Heart left ventricle (tissue), 16 donors: Measurements from ENCODE around the gene SNCG. TPM values are rescaled to one million over a fixed set of nuclear protein-coding genes. Genes with fewer than 3 reads are reported as not detected.
A peak's percentile ranks its signal among the peaks of the same experiment; 100 is the strongest.

ENCODE experiments used
- ATAC-seq, 4 donors: fragments of 200-7000 bp; cut with Tn5 transposase; one replicate each; pipeline ENCODE4 v1.9.1; 2020 to 2022; ENCODE audit warnings: moderate library complexity in 4 of 4, mild to moderate bottlenecking in 3 of 4, moderate number of reproducible peaks in 1 of 4
- DNase-seq, 5 donors: peaks; one replicate each; pipeline ENCODE4 v3.0.0-alpha.2; 2020
- H3K27ac ChIP-seq, 12 donors: fragments of 200-600 bp; sonication (generic) in 4 of 12; one replicate each; pipeline versions ENCODE4 v1.5.0 to v1.8.0; 2016 to 2022; ENCODE audit warnings: mild to moderate bottlenecking in 2 of 12
- H3K27me3 ChIP-seq, 9 donors: fragments of 200-600 bp; sonication (generic) in 2 of 9; one replicate each; pipeline versions ENCODE4 v1.5.1 to v1.8.0; 2016 to 2022; ENCODE audit warnings: mild to moderate bottlenecking in 3 of 9
- H3K36me3 ChIP-seq, 9 donors: fragments of 200-600 bp; sonication (generic) in 2 of 9; one replicate each; pipeline versions ENCODE4 v1.5.0 to v1.8.0; 2018 to 2022; ENCODE audit warnings: mild to moderate bottlenecking in 2 of 9
- H3K4me1 ChIP-seq, 12 donors: fragments of 200-600 bp; sonication (generic) in 4 of 12; one replicate each; pipeline versions ENCODE4 v1.5.0 to v1.8.0; 2016 to 2022; ENCODE audit warnings: mild to moderate bottlenecking in 3 of 12
- H3K4me3 ChIP-seq, 12 donors: fragments of 200-600 bp; sonication (generic) in 4 of 12; one replicate each; pipeline versions ENCODE4 v1.5.0 to v1.8.0; 2017 to 2022; ENCODE audit warnings: mild to moderate bottlenecking in 9 of 12, moderate library complexity in 4 of 12
- H3K9me3 ChIP-seq, 12 donors: fragments of 200-600 bp; sonication (generic) in 4 of 12; one replicate each; pipeline versions ENCODE4 v1.5.0 to v1.8.0; 2016 to 2022; ENCODE audit warnings: mild to moderate bottlenecking in 1 of 12
- CTCF ChIP-seq, 12 donors: fragments of 200-600 bp; sonication (generic) in 4 of 12; IDR thresholded peaks; one replicate each; pipeline versions ENCODE4 v1.5.0 to v1.8.0; 2018 to 2022; ENCODE audit warnings: antibody characterized with exemption in 12 of 12, mild to moderate bottlenecking in 5 of 12
- POLR2A ChIP-seq, 2 donors: fragments of 450-650 bp; IDR thresholded peaks; one replicate each; pipeline ENCODE4 v1.6.1; 2017; ENCODE audit warnings: antibody characterized with exemption in 2 of 2, mild to moderate bottlenecking in 2 of 2, moderate library complexity in 2 of 2
- WGBS, 4 donors: extraction: QIAGEN DNeasy Blood & Tissue Kit in 2 of 4; methylation state at CpG; one replicate each; pipeline versions ENCODE4 v1.1.5 to v1.1.7; 2013 to 2018; 5-methylcytosine and 5-hydroxymethylcytosine counted together
- intact Hi-C, 10 donors: fragments of 100-400 bp; cut with DNase I; formaldehyde crosslinking; loops; one replicate each; pipeline versions ENCODE4 v1.11.1 to v1.14.2; 2022
- polyA plus RNA-seq, 2 donors: library from polyadenylated mRNA; stranded (reverse); fragments of 200-250 nt; gene quantifications; one replicate each; pipeline ENCODE4 v1.2.3, GENCODE V29; 2013
- total RNA-seq, 9 donors: library from RNA; depleted of rRNA in 2 of 9; stranded (reverse); fragments of >200 nt in 2 of 9; fragmentation: NEBNext Ultra II Directional in 3 of 9; extraction: Animal tissue kit (Norgen Biotek cat#: 25700) in 3 of 9; gene quantifications; one replicate each; pipeline versions ENCODE4 v1.1.0 to v1.2.4, GENCODE V29; 2016 to 2023
- donor health status: ischemic (EF 13 %, LVEDD 7.1; RV severe dilation, severe dysfunction).
- donor health status: healthy with polysubstance abuse.
- donor health status: DM: no; HTN: yes; CAD: no.
- donor health status: DM: no; HTN: no; CAD: no.
- donor health status: ischemic (EF 25% LVEDD 6.9; RV normal size, moderate dysfunction).
- donor health status: ischemic (EF 25% LVEDD 5.7; RV mildly dilated, moderate dysfunction).
- donor health status: healthy.
- donor health status: DM: yes; HTN: yes; CAD: no.
- donor health status: ischemic (EF 35%, LVEDD 5.7; RV mildly dilated, moderate dysfunction).
- donor health status: nonischemic (EF 11% LVEDD 7.7; RV severe dilation, severe dysfunction).
- donor health status: DM: yes; HTN: yes; CAD: no.
- donor health status: PGD.
- donor health status: ischemic (EF 29% LVEDD 5.4; RV normal size, mild dysfunction).
- donor health status: nonischemic (EF 23%, LVEDD 6.1; RV moderate dilation, normal function).

The SNCG gene
- total and polyA plus RNA-seq, 11 donors = 8.2 to 44.7 (median 18.5) TPM

- 78 to 90% (median 86%) methylated on average over 8 to 9 of the region's 9 CpGs for WGBS, 4 donors
- Histone ChIP-seq H3K4me3 (no peak overlapping the region), H3K36me3 (no peaks in the 10 kb centered on the region), H3K9me3 (no peaks in the 10 kb centered on the region), H3K27ac (peak overlapping the region in 2 of 12 donors; percentile 82 to 88), H3K27me3 (no peaks in the 10 kb centered on the region), H3K4me1 (peaks cover 4 to 50% (median 37%) of the 10 kb centered on the region in 12 donors)
- intact Hi-C loops = loop anchor here in 3 of 10 donors (1.0 to 2.0 kb wide), 3 partner anchors 20 to 22 kb away; no protein-coding TSS in a partner anchor
- no peak for TF ChIP-seq POLR2A (IDR thresholded peaks at IDR 0.05)
- TF ChIP-seq CTCF (IDR thresholded peaks at IDR 0.05) = no peak
- ATAC-seq (no peak), DNase-seq (peak in 4 of 5 donors; percentile 18 to 58 (median 22))
These were observed 2.5 kb downstream of the SNCG start for GRCh38 chr10:86960863-86961434.

- Histone ChIP-seq H3K4me1 (peaks cover 4 to 56% (median 43%) of the 10 kb centered on the region in 12 donors), H3K27ac (no peak overlapping the region), H3K9me3 (no peaks in the 10 kb centered on the region), H3K27me3 (no peaks in the 10 kb centered on the region), H3K36me3 (no peaks in the 10 kb centered on the region), H3K4me3 (no peak overlapping the region)
- ATAC-seq (no peak), DNase-seq (peak in 3 of 5 donors; percentile 18 to 58 (median 26))
- WGBS, 4 donors = 92 to 97% (median 93%) methylated on average over 8 to 12 of the region's 12 CpGs
- intact Hi-C loops = loop anchor here in 2 of 10 donors (2.0 kb wide), 2 partner anchors 21 to 23 kb away; no protein-coding TSS in a partner anchor
- TF ChIP-seq CTCF (IDR thresholded peaks at IDR 0.05) (no peak), POLR2A (IDR thresholded peaks at IDR 0.05) (no peak)
These were observed 3.2 kb downstream of the SNCG start for GRCh38 chr10:86961481-86962091.

GRCh38 chr10:86962136-86962980 is 4.0 kb downstream of the SNCG start:
- WGBS, 4 donors = 88 to 96% (median 93%) methylated on average over 4 to 7 of the region's 7 CpGs
- ATAC-seq (no peak), DNase-seq (peak in 3 of 5 donors; percentile 9 to 44 (median 17))
- Histone ChIP-seq H3K9me3 (no peaks in the 10 kb centered on the region), H3K4me1 (peaks cover 5 to 59% (median 46%) of the 10 kb centered on the region in 12 donors), H3K27ac (no peak overlapping the region), H3K27me3 (no peaks in the 10 kb centered on the region), H3K4me3 (no peak overlapping the region), H3K36me3 (no peaks in the 10 kb centered on the region)
- TF ChIP-seq CTCF (IDR thresholded peaks at IDR 0.05) (no peak), POLR2A (IDR thresholded peaks at IDR 0.05) (no peak)
- intact Hi-C loops = no loop called here

GRCh38 chr10:86962981-86963310 is 4.5 kb downstream of the SNCG start:
- DNase-seq (peak in 2 of 5 donors; percentile 12 to 50), ATAC-seq (no peak)
- no peak for TF ChIP-seq CTCF (IDR thresholded peaks at IDR 0.05)
- no peak for TF ChIP-seq POLR2A (IDR thresholded peaks at IDR 0.05)
- no peaks in the 10 kb centered on the region for H3K9me3 ChIP-seq
- intact Hi-C loops = no loop called here
- no peak overlapping the region for H3K4me3 ChIP-seq
- H3K27ac ChIP-seq = no peak overlapping the region
- H3K27me3 ChIP-seq = peaks cover 0 to 4% (median 0%) of the 10 kb centered on the region in 9 donors
- H3K36me3 ChIP-seq = no peaks in the 10 kb centered on the region
- H3K4me1 ChIP-seq = peaks cover 9 to 60% (median 48%) of the 10 kb centered on the region in 12 donors
- 94 to 99% (median 96%) methylated on average over 7 of the region's 7 CpGs for WGBS, 4 donors
